Mammary epithelial cell (primary cell): ENCODE results near the gene TSPO.

Source experiments
- EZH2 ChIP-seq: IDR thresholded peaks from 2 replicates; pipeline ENCODE4 v1.6.1; 2012; ENCODE audit warnings: low read length, inconsistent platforms, borderline replicate concordance
- TF ChIP-seq, protein P1 (sequence below), 2 donors: IDR thresholded peaks in 1 of 2; conservative IDR thresholded peaks in 1 of 2; 2 replicates each; pipeline ENCODE4 v1.5.1; 2011 to 2012; ENCODE audit warnings: inconsistent platforms in 2 of 2, low read length in 2 of 2, mild to moderate bottlenecking in 2 of 2, control low read depth in 1 of 2, low read depth in 1 of 2; ENCODE audit not compliant: insufficient read depth in 1 of 2; ENCODE audit errors: extremely low read depth in 1 of 2

DNA sequence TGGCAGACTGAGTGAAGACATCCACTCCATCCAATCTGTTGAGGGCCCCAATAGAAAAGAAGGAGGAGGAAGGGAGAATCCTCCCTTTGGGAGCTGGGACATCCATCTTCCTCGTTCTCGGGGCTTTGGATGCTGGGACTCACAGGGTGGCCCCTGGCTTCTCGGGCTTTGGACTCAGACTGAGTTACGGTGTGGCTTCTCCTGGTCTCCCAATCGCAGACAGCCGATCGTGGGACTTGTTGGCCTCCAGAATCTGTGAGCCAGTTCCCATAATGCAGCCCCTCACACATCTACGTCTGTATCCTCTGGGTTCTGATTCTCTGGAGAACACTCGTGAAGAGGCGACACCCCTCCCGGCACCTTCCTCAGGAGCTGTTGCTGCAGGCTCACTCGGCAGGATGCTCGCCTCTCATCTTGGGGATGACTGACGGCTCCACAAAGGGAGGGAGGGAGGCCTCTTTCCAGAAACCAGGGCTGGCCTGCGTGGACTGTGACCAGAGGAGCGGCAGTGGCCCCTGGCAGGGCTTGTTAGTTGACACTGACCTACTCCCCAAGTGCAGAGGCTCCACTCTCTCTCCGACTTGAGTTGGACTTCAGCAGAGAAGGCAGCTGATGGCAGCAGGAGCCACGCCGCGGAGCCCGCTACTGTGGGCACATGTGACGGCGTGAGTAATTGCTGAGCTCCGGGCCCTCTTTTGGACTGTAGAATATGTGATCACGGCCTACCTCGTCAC, 50.3 kb downstream of the TSPO start:
- TF ChIP-seq, protein P1, sequence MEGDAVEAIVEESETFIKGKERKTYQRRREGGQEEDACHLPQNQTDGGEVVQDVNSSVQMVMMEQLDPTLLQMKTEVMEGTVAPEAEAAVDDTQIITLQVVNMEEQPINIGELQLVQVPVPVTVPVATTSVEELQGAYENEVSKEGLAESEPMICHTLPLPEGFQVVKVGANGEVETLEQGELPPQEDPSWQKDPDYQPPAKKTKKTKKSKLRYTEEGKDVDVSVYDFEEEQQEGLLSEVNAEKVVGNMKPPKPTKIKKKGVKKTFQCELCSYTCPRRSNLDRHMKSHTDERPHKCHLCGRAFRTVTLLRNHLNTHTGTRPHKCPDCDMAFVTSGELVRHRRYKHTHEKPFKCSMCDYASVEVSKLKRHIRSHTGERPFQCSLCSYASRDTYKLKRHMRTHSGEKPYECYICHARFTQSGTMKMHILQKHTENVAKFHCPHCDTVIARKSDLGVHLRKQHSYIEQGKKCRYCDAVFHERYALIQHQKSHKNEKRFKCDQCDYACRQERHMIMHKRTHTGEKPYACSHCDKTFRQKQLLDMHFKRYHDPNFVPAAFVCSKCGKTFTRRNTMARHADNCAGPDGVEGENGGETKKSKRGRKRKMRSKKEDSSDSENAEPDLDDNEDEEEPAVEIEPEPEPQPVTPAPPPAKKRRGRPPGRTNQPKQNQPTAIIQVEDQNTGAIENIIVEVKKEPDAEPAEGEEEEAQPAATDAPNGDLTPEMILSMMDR (conservative IDR thresholded peaks at IDR 0.05 in 1 of 2, IDR thresholded peaks at IDR 0.05 in 1 of 2; ENCODE audit: extremely low read depth in 1 of 2, insufficient read depth in 1 of 2, low read depth in 1 of 2, low read length in 2 of 2) = no peak
- TF ChIP-seq EZH2 = no peak
